Effector memory CD8-positive, alpha-beta T cell (primary cell): ENCODE measurements around the gene ZBTB47.

Experiments
- ATAC-seq: fragments of 150-1000 bp; cut with Tn5 transposase; replicated peaks from 2 replicates; pipeline ENCODE4 v1.10.0; 2021; ENCODE audit warnings: mild to moderate bottlenecking, moderate library complexity
- DNase-seq, 3 experiments: peaks; one replicate each; pipeline ENCODE4 v3.0.0; 2021
- H3K27ac Mint-ChIP-seq, 2 donors: one replicate each; pipeline ENCODE4 v1.8.0; 2022; ENCODE audit warnings: mild to moderate bottlenecking in 2 of 2, mixed read lengths in 2 of 2, moderate library complexity in 2 of 2
- H3K27me3 Mint-ChIP-seq, 2 donors: one replicate each; pipeline ENCODE4 v1.8.0; 2022; ENCODE audit warnings: mixed read lengths in 2 of 2
- H3K36me3 Mint-ChIP-seq: one replicate; pipeline ENCODE4 v1.8.0; 2022; ENCODE audit warnings: mild to moderate bottlenecking, moderate library complexity, mixed read lengths; ENCODE audit not compliant: insufficient read depth
- H3K4me1 Mint-ChIP-seq, 2 donors: one replicate each; pipeline ENCODE4 v1.8.0; 2022; ENCODE audit warnings: low read depth in 2 of 2, mixed read lengths in 2 of 2
- H3K4me3 Mint-ChIP-seq, 2 donors: one replicate each; pipeline ENCODE4 v1.8.0; 2022; ENCODE audit warnings: mild to moderate bottlenecking in 2 of 2, mixed read lengths in 2 of 2, moderate library complexity in 2 of 2
- H3K9me3 Mint-ChIP-seq, 2 donors: one replicate each; pipeline ENCODE4 v1.8.0; 2022; ENCODE audit warnings: mixed read lengths in 2 of 2

ZBTB47 gene

DNA sequence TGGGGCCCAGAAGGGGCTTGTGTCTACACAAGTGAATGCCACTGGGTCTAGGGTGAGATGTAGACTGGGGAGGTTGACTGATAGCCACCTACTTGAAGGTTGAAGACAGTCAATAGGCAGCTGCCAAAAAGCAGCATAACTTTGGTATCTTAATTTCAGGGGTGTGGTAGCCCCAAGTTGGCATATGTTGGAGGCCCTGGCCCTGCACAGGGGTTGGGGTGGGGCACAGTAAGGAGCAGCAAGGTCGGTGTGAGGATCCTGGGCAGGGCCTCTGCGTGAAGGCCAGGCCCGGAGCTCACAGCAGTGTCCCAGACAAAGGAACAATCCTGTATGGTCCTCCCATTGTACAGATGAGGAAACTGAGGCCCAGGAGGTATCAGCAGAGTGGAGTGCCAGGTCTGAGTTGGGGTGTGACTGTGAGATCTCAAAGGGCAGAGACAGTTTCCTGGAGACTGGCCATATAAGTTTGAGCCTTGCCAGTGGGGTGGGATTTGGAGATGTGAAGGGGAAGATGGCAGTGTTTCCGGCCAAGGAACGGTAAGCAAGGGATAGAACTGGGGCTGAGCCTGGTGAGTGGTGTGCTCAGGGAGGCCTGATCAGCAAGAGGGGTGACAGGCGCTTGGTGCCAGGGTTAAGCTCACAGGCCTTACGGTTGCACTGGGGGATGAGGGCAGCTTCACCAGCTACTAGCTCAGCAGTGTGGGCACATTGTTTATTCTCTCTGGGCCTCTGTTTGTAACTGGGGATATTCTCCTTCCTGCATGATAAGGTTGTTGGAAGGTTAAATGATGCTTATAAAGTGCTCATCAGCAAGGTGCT, 33.5 kb downstream of the ZBTB47 start:
- Mint-ChIP-seq H3K36me3 (no peaks in the 10 kb centered on the region), H3K27me3 (peaks cover 17 to 79% of the 10 kb centered on the region in 2 donors), H3K4me1 (peaks cover 0 to 2% of the 10 kb centered on the region in 2 donors), H3K4me3 (no peak overlapping the region), H3K27ac (no peak overlapping the region), H3K9me3 (no peaks in the 10 kb centered on the region)
- ATAC-seq (no peak), DNase-seq (no peak)

DNA sequence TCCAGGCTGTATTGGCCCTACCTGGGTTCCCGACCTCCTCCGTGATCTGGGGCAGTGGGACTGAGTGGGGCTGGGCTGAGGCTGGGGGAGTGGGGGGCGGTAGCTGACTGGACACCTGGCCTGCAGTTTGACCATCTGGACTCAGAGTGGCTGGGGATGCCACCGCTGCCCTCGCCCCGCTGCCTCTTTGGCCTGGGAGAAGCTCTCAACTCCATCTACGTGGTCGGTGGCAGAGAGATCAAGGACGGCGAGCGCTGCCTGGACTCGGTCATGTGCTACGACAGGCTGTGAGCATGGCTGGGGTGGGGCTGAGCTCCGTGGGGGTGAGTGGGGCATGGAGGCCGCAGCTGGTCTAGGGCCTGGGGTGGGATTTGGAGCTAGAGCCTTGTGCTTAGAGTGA, 34.5 kb downstream of the ZBTB47 start:
- Mint-ChIP-seq H3K27ac (peak overlapping the region in 1 of 2 donors; percentile 26), H3K4me1 (peaks cover 0 to 2% of the 10 kb centered on the region in 2 donors), H3K4me3 (no peak overlapping the region), H3K36me3 (no peaks in the 10 kb centered on the region), H3K9me3 (no peaks in the 10 kb centered on the region), H3K27me3 (peaks cover 12 to 73% of the 10 kb centered on the region in 2 donors)
- no peak for DNase-seq
- ATAC-seq: no peak

DNA sequence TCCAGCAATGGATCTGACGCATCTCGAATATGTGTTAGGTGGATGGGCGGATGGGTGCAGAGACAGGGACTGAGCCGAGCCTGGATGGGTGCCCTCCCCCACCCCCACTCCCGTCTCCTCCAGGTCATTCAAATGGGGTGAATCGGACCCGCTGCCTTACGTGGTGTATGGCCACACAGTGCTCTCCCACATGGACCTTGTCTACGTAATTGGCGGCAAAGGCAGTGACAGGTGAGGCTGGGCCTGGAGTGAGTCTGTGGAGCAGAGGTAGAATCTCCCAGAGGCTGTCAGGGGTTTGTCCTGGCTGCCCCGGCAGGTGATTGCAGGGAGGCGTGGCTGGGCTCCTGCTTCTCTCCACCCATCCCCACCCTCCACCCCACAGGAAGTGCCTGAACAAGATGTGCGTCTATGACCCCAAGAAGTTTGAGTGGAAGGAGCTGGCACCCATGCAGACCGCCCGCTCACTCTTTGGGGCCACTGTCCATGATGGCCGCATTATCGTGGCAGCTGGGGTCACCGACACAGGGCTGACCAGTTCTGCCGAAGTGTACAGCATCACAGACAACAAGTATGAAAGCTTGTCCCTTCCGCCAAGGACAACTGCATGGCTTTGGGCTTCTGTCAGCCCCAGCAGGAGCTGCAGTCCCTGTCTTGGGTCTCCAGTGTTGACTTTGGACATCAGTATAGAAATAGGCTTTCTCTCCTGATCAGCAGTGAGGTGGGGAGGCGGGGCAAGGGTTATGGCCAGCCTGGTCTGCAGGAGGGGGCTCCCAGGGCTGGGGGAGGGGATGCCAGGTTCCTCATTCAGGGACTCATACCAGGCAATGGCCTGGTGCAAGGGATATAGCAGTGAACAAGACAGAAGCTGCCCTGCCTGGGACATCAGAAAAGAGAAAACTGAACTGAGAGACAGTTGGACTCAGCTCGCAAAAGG, 35.3 kb downstream of the ZBTB47 start:
- H3K27me3 Mint-ChIP-seq: peaks cover 7 to 66% of the 10 kb centered on the region in 2 donors
- DNase-seq (no peak), ATAC-seq (no peak)
- no peak overlapping the region for H3K27ac Mint-ChIP-seq
- peaks cover 0 to 2% of the 10 kb centered on the region in 2 donors for H3K4me1 Mint-ChIP-seq
- H3K9me3 Mint-ChIP-seq: no peaks in the 10 kb centered on the region
- H3K4me3 Mint-ChIP-seq: no peak overlapping the region
- H3K36me3 Mint-ChIP-seq: no peaks in the 10 kb centered on the region

DNA sequence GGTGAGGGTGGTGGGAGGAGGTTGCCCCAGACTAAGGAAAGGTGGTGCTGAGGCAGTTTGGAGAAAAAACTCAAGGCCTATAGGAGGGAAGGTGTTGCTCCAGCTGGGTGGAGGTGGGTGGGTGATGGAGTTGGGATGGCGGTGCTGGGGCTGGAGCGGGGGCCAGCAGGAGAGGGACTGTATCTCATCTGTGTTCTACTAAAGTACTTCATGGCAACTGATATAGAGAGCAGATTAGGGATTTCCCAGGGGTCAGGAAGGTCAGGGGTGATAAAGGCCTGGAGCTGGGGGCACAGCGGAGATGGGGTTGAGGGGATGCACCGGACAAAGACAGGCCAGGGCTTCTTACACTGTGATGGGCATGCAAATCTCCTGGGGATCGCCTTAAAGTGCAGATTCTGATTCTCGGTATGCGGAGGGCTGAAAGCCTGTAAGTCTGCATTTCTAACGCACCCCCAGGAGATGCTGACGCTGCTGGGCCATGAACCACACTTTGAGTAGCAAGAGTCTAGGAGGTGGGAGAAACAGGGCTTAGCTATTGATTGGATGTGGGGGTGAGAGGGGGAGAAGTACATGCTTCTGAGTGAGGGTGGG, 36.0 kb downstream of the ZBTB47 start:
- ATAC-seq: no peak
- H3K27ac Mint-ChIP-seq: peak overlapping the region in 1 of 2 donors; percentile 15

DNA sequence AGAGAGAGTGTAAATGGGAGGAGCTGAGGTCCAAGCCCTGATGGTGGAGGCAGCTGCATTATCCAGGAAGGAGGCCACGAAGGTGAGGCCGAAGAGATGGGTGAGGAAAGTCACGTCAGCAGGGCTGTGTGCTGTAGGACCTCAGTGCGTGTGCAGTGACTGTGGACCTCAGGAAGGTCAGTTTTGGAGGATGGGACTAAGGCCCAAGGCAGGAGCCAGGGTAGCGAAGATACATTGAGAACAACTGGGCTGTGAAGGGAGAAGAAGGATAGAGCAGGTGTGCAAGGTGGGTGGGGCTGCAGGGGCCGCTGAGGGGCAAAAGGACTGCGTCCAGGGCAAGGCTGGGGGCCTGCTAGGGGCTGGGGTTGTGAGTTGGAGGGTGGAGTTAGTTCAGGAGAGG, 36.7 kb downstream of the ZBTB47 start:
- Mint-ChIP-seq H3K36me3 (no peaks in the 10 kb centered on the region), H3K27ac (peak overlapping the region in 1 of 2 donors; percentile 15), H3K27me3 (peaks cover 7 to 57% of the 10 kb centered on the region in 2 donors), H3K4me3 (no peak overlapping the region), H3K9me3 (no peaks in the 10 kb centered on the region), H3K4me1 (peaks cover 0 to 2% of the 10 kb centered on the region in 2 donors)
- ATAC-seq (no peak), DNase-seq (no peak)

More for the DNA sequence above, 36.0 kb downstream of the ZBTB47 start:
- H3K9me3 Mint-ChIP-seq: no peaks in the 10 kb centered on the region
- H3K4me1 Mint-ChIP-seq: peaks cover 0 to 2% of the 10 kb centered on the region in 2 donors
- no peak for DNase-seq
- H3K27me3 Mint-ChIP-seq: peaks cover 7 to 64% of the 10 kb centered on the region in 2 donors
- H3K4me3 Mint-ChIP-seq: no peak overlapping the region
- no peaks in the 10 kb centered on the region for H3K36me3 Mint-ChIP-seq

DNA sequence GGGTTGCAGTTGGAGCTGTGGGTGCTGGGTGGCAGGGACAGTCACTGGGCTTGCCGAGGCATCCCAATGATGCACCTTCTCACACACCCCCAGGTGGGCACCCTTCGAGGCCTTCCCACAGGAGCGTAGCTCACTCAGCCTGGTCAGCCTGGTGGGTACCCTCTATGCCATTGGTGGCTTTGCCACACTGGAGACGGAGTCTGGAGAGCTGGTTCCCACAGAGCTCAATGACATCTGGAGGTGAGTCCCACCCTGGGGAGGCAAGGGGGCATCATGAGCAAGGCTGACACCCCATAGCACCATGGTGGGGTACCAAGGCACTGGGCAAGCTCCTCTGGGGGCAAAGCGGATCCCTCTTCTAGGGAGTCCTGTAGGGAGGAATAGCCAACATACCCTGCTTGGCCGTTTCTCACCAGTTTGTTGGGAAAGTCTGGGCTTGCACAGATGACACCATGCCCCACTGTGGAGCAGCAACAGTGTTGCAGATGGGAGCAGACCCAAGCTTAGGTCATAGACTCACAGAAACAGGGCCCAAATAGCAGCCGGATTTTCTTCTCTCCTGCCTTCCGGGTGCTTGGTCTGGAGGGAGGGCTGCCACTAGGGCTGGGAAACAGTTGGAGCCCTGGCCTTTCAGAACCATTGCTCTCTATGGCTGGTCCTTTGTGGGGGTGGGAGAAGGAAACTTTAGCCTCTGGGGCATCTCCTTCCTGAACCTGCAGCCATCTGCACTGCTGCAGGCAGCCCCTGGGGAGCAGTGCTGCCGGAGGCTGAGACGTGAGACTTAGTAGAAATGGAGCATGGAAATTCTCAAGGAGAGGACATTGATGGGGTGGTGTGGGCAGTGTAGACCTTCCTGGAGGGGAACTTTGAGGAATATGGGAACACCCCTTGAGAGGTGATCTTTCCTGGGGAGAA, 37.5 kb downstream of the ZBTB47 start:
- peaks cover 7 to 49% of the 10 kb centered on the region in 2 donors for H3K27me3 Mint-ChIP-seq
- DNase-seq (no peak), ATAC-seq (no peak)
- H3K9me3 Mint-ChIP-seq: no peaks in the 10 kb centered on the region
- H3K36me3 Mint-ChIP-seq: no peaks in the 10 kb centered on the region
- no peaks in the 10 kb centered on the region for H3K4me1 Mint-ChIP-seq
- H3K27ac Mint-ChIP-seq: no peak overlapping the region
- no peak overlapping the region for H3K4me3 Mint-ChIP-seq

DNA sequence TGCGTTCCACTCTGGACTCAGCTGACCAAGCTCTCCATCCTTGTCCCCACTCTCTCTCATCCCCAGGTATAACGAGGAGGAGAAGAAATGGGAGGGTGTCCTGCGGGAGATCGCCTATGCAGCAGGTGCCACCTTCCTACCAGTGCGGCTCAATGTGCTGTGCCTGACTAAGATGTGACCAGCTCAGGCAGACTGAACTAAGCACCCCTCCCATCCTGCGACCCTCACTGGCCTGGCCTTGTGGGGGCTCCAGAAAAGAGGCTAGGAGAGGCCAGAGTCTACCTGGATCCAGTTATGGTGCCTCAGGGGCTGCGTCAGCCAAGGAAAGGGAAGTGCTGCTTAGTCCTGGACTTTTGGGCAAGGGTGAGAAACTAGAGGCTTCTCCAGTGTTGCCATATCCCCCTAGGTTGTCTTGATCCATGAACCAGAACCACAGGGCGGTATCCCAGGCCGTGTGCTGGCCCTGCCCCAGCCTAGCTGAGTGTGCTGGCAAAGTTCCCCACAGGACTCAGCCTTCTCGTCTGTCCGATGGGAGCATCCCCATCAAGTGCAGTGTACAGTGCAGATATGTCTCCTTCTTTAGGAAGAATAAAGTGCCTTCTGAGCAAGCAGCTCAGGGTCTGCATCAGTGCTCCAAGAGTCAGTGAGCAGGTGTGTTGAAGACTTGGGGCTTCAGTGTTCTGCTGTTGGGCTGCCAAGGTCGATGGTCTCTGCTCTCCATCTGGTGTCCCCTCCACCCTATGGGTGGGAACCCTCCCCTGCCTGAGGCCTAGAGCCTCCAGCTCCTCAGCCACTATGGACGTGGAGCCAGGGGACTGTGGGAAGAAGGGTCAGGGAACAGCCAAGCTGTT, 38.5 kb downstream of the ZBTB47 start:
- ATAC-seq: no peak
- Mint-ChIP-seq H3K27me3 (peaks cover 1 to 39% of the 10 kb centered on the region in 2 donors), H3K36me3 (no peaks in the 10 kb centered on the region), H3K4me3 (no peak overlapping the region), H3K9me3 (no peaks in the 10 kb centered on the region), H3K27ac (no peak overlapping the region), H3K4me1 (no peaks in the 10 kb centered on the region)
- DNase-seq: no peak

DNA sequence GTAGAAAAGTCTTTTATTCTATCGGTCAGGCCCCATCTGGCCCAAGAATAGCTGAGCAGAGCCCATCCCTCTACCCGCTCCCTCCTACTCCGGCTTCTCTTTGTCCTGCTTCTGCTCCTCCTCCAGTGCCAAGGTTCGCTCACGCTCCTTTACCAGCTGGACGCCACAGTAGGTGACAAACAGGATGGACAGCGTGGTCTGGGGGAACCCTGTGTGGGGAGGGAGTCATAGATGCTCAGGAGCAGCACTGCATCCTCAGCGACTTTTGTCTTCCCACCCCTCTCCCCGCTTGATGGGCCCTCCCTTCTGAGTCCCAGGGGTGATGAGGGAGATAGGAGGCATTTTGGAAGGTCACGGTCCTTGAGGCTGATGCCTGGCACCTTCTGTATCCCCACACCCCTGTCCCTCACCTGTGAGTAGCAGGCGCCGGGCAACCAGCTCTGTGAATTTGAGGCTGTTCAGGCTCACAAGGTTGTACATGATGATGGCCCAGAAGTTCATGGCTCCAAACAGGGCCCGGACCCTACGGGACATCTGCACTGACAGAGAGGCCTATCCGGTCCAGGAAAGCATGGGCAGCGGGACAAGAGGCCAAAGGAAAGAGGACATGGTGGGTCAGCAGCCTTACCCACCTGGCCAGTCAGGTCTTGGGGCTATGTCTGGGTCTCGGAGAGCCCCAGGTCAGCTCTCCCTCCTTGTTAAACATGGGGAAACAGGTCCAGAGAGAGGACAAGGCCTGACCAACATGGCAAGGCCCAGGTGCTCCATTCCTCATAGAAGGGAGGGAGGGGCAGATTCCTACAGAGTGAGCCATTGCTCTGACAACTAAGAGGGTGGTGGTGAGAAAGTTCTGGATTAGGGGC, 39.4 kb downstream of the ZBTB47 start:
- Mint-ChIP-seq H3K4me1 (no peaks in the 10 kb centered on the region), H3K9me3 (no peaks in the 10 kb centered on the region), H3K27me3 (peaks cover 0 to 30% of the 10 kb centered on the region in 2 donors), H3K36me3 (no peaks in the 10 kb centered on the region), H3K4me3 (no peak overlapping the region), H3K27ac (no peak overlapping the region)
- DNase-seq (no peak), ATAC-seq (no peak)

DNA sequence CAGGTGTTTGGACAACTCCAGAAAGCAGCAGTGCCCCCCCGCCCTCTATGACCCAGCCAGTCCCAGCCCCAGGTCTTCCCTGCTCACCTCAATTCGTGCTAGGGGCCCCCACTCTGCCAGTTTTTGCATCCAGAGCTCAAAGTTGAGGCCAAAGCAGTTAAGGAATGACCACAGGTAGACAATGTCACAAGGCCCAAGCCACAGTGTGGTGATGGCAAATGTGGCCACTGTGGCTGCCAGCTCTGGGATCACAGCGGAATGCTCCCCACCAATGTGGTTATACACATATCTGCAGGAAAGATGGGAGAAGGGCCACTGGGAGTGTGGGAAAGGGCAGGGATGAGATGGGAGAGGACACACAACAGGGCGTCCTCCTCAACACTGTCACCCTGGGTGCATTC, 40.0 kb downstream of the ZBTB47 start:
- DNase-seq (no peak), ATAC-seq (no peak)
- Mint-ChIP-seq H3K27me3 (peaks cover 0 to 24% of the 10 kb centered on the region in 2 donors), H3K4me3 (no peak overlapping the region), H3K27ac (no peak overlapping the region), H3K9me3 (no peaks in the 10 kb centered on the region), H3K36me3 (no peaks in the 10 kb centered on the region), H3K4me1 (peaks cover 1 to 2% of the 10 kb centered on the region in 2 donors)

DNA sequence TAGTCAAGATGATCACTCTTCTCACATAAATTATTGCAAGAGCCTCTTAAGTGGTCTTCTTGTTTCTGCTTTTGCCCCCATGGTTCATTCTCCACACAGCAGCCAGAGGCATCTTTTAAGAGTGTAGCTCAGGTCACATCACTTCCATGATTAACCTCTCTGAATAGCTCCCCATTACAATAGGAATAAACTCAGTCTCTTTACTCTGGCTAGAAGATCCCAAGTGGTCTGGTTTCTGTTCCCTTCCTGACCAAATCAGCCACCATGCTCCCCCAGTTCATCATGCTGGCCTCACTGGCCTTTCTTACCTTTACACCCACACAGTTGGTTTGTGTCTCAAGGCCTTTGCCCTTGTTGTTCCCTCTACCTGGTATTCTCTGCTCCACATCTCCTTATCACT, 40.9 kb downstream of the ZBTB47 start:
- Mint-ChIP-seq H3K4me1 (peaks cover 6% of the 10 kb centered on the region in 2 donors), H3K4me3 (no peak overlapping the region), H3K36me3 (no peaks in the 10 kb centered on the region), H3K27me3 (peaks cover 0 to 16% of the 10 kb centered on the region in 2 donors), H3K9me3 (no peaks in the 10 kb centered on the region), H3K27ac (no peak overlapping the region)
- DNase-seq (no peak), ATAC-seq (no peak)
